NT2/D1 (cell line): ENCODE data around the gene MARS1.
"Not testable (repeated sequence)": the region's sequence is repeated elsewhere in the genome, so short reads cannot be mapped to it uniquely, and the experiment has no call there.

Source experiments
- YY1 ChIP-seq: IDR thresholded peaks from 2 replicates; pipeline ENCODE4 v1.6.1; 2011; ENCODE audit not compliant: insufficient read length, insufficient read depth
- ZNF274 ChIP-seq: IDR thresholded peaks from 2 replicates; pipeline ENCODE4 v1.6.1; 2011; ENCODE audit warnings: mild to moderate bottlenecking, low read depth, low read length

GRCh38 chr12:57441393-57441792 is 46.5 kb upstream of the MARS1 start:
- not testable (repeated sequence) for TF ChIP-seq ZNF274, YY1
